Sigmoid colon (tissue), 7 donors: ENCODE results near the gene SYK. TPM values are rescaled to one million over a fixed set of nuclear protein-coding genes. Genes with fewer than 3 reads are reported as not detected.

Experiments used
- DNase-seq: peaks from one replicate; pipeline ENCODE4 v3.0.0-alpha.2; 2019
- H3K27ac ChIP-seq, 4 donors: fragments of 200-600 bp; sonication (generic); one replicate each; pipeline ENCODE4 v1.5.1; 2016 to 2019; ENCODE audit warnings: mild to moderate bottlenecking in 1 of 4
- H3K27me3 ChIP-seq, 3 donors: fragments of 200-600 bp; sonication (generic); one replicate each; pipeline ENCODE4 v1.5.1; 2019; ENCODE audit warnings: mild to moderate bottlenecking in 1 of 3
- H3K36me3 ChIP-seq, 4 donors: fragments of 200-600 bp; sonication (generic); one replicate each; pipeline ENCODE4 v1.5.1; 2016 to 2019
- H3K4me1 ChIP-seq, 4 donors: fragments of 200-600 bp; sonication (generic); one replicate each; pipeline ENCODE4 v1.5.1; 2017 to 2019
- H3K4me3 ChIP-seq, 4 donors: fragments of 200-600 bp; sonication (generic); one replicate each; pipeline ENCODE4 v1.5.1; 2017 to 2019; ENCODE audit warnings: mild to moderate bottlenecking in 2 of 4, moderate library complexity in 1 of 4
- H3K9me3 ChIP-seq, 4 donors: fragments of 200-600 bp in 3 of 4; sonication (generic) in 3 of 4; one replicate each; pipeline versions ENCODE4 v1.5.1 to v1.6.1; 2013 to 2019
- CTCF ChIP-seq, 4 experiments: fragments of 450-650 bp in 3 of 4; fragments of 200-600 bp in 1 of 4; IDR thresholded peaks; one replicate each; pipeline ENCODE4 v1.5.1; 2016 to 2019; ENCODE audit warnings: antibody characterized with exemption in 4 of 4, mild to moderate bottlenecking in 3 of 4, moderate library complexity in 2 of 4
- EP300 ChIP-seq, 4 donors: sonication (generic); formaldehyde crosslinking; IDR thresholded peaks; one replicate each; pipeline ENCODE4 v1.6.1; 2017; ENCODE audit warnings: antibody characterized with exemption in 4 of 4
- POLR2A ChIP-seq, 2 donors: fragments of 450-650 bp; IDR thresholded peaks; one replicate each; pipeline ENCODE4 v1.6.1; 2016; ENCODE audit warnings: antibody characterized with exemption in 2 of 2, mild to moderate bottlenecking in 2 of 2, moderate library complexity in 2 of 2
- POLR2AphosphoS5 ChIP-seq, 4 donors: sonication (generic); formaldehyde crosslinking; IDR thresholded peaks; one replicate each; pipeline ENCODE4 v1.6.1; 2017; ENCODE audit warnings: antibody characterized with exemption in 4 of 4
- WGBS, 2 donors: extraction: QIAGEN DNeasy Blood & Tissue Kit; methylation state at CpG; one replicate each; pipeline ENCODE4 v1.1.7; 2013; 5-methylcytosine and 5-hydroxymethylcytosine counted together
- intact Hi-C: fragments of 100-400 bp; cut with DNase I; formaldehyde crosslinking; loops from one replicate; pipeline ENCODE4 v1.15.1; 2023
- polyA plus RNA-seq, 3 donors: library from polyadenylated mRNA; stranded (reverse); fragments of 200-250 nt; gene quantifications; one replicate each; pipeline ENCODE4 v1.2.3, GENCODE V29; 2013
- total RNA-seq, 4 donors: library from RNA; depleted of rRNA; stranded (reverse); fragments of >200 nt; gene quantifications; one replicate each; pipeline ENCODE4 v1.1.0, GENCODE V29; 2016
- donor health status: healthy with polysubstance abuse.
- donor health status: Bipolar disorder and iron deficiency.
- donor health status: healthy.

The SYK gene
- total and polyA plus RNA-seq, 7 donors: 7.8 to 35.8 (median 16.4) TPM

DNA sequence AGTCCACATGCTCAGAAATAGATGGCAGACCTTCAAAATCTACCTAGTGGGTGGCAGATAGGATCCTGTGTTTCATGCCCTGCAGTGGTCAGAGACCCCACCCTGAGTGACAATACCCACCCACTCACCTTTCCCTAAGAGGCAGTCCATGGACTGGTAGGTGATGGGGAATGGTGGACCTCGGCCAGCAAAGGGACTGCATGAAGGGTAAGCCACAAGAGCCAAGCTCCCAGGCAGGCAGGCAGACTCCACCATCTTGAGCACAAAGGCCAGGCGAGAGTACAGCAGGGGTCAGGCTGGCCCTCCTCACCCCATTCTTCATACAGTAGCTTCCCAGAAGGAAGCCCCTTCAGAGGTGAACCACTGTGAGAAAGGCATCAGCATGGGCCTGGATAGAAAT, 78.4 kb downstream of the SYK start:
- Histone ChIP-seq H3K27me3 (no peaks in the 10 kb centered on the region), H3K9me3 (no peaks in the 10 kb centered on the region), H3K27ac (no peak overlapping the region), H3K36me3 (peaks cover 0 to 8% (median 0%) of the 10 kb centered on the region in 4 donors), H3K4me3 (no peak overlapping the region), H3K4me1 (no peaks in the 10 kb centered on the region)
- intact Hi-C loops: no loop called here
- 94% methylated on average over 2 of the region's 2 CpGs for WGBS, 2 donors
- DNase-seq: no peak
- TF ChIP-seq EP300 (IDR thresholded peaks at IDR 0.05): no peak
- TF ChIP-seq POLR2A (IDR thresholded peaks at IDR 0.05): no peak
- TF ChIP-seq CTCF (IDR thresholded peaks at IDR 0.05): no peak
- no peak for TF ChIP-seq POLR2AphosphoS5 (IDR thresholded peaks at IDR 0.05)

GRCh38 chr9:90880669-90881068, 79.0 kb downstream of the SYK start:
- H3K9me3 ChIP-seq: peaks cover 0 to 2% (median 1%) of the 10 kb centered on the region in 4 donors
- no peak overlapping the region for H3K4me3 ChIP-seq
- no peak overlapping the region for H3K27ac ChIP-seq
- no peak for DNase-seq
- TF ChIP-seq POLR2AphosphoS5 (IDR thresholded peaks at IDR 0.05) (no peak), EP300 (IDR thresholded peaks at IDR 0.05) (no peak), POLR2A (IDR thresholded peaks at IDR 0.05) (no peak), CTCF (IDR thresholded peaks at IDR 0.05) (no peak)
- no peaks in the 10 kb centered on the region for H3K27me3 ChIP-seq
- peaks cover 0 to 8% (median 0%) of the 10 kb centered on the region in 4 donors for H3K36me3 ChIP-seq
- no peaks in the 10 kb centered on the region for H3K4me1 ChIP-seq
- 68 to 94% methylated on average over 6 of the region's 6 CpGs for WGBS, 2 donors
- intact Hi-C loops: no loop called here

GRCh38 chr9:90881648-90882047, 80.0 kb downstream of the SYK start:
- H3K9me3 ChIP-seq: peaks cover 0 to 5% (median 2%) of the 10 kb centered on the region in 4 donors
- DNase-seq: no peak
- no peak overlapping the region for H3K4me3 ChIP-seq
- H3K4me1 ChIP-seq: no peaks in the 10 kb centered on the region
- peaks cover 0 to 8% (median 0%) of the 10 kb centered on the region in 4 donors for H3K36me3 ChIP-seq
- no peak overlapping the region for H3K27ac ChIP-seq
- 81 to 94% methylated on average over 9 of the region's 9 CpGs for WGBS, 2 donors
- no peak for TF ChIP-seq CTCF (IDR thresholded peaks at IDR 0.05)
- no peak for TF ChIP-seq POLR2A (IDR thresholded peaks at IDR 0.05)
- no peak for TF ChIP-seq POLR2AphosphoS5 (IDR thresholded peaks at IDR 0.05)
- no peak for TF ChIP-seq EP300 (IDR thresholded peaks at IDR 0.05)
- intact Hi-C loops: no loop called here
- H3K27me3 ChIP-seq: no peaks in the 10 kb centered on the region

GRCh38 chr9:90882991-90883600, 81.5 kb downstream of the SYK start:
- intact Hi-C loops: no loop called here

GRCh38 chr9:90883661-90884060, 82.0 kb downstream of the SYK start:
- H3K36me3 ChIP-seq: peaks cover 0 to 4% (median 0%) of the 10 kb centered on the region in 4 donors
- intact Hi-C loops: no loop called here
- H3K9me3 ChIP-seq: peaks cover 0 to 5% (median 2%) of the 10 kb centered on the region in 4 donors
- no peak overlapping the region for H3K27ac ChIP-seq
- no peaks in the 10 kb centered on the region for H3K27me3 ChIP-seq
- no peaks in the 10 kb centered on the region for H3K4me1 ChIP-seq
- H3K4me3 ChIP-seq: no peak overlapping the region
- TF ChIP-seq EP300 (IDR thresholded peaks at IDR 0.05) (no peak), POLR2A (IDR thresholded peaks at IDR 0.05) (no peak), CTCF (IDR thresholded peaks at IDR 0.05) (no peak), POLR2AphosphoS5 (IDR thresholded peaks at IDR 0.05) (no peak)
- WGBS, 2 donors: 96 to 99% methylated on average over 2 of the region's 2 CpGs
- DNase-seq: no peak

More at GRCh38 chr9:90882991-90883600, 81.5 kb downstream of the SYK start:
- no peak overlapping the region for H3K27ac ChIP-seq
- no peak for DNase-seq
- H3K36me3 ChIP-seq: no peaks in the 10 kb centered on the region
- TF ChIP-seq POLR2AphosphoS5 (IDR thresholded peaks at IDR 0.05): no peak
- TF ChIP-seq EP300 (IDR thresholded peaks at IDR 0.05): no peak
- H3K4me3 ChIP-seq: no peak overlapping the region
- H3K9me3 ChIP-seq: peaks cover 0 to 5% (median 2%) of the 10 kb centered on the region in 4 donors
- H3K27me3 ChIP-seq: no peaks in the 10 kb centered on the region
- H3K4me1 ChIP-seq: no peaks in the 10 kb centered on the region
- WGBS, 2 donors: 97 to 99% methylated on average over 4 of the region's 4 CpGs
